Activated CD8-positive, alpha-beta memory T cell treated with anti-CD3 and anti-CD28 coated beads, Interleukin-2, amount 50 U/mL, for 24 hours (primary cell): Measurements from ENCODE around the gene BCAN.
"Not testable (repeated sequence)": the region's sequence is repeated elsewhere in the genome, so short reads cannot be mapped to it uniquely, and the experiment has no call there.

Experiments
- DNase-seq: peaks from one replicate; pipeline ENCODE4 v3.0.0-alpha.2; 2020; ENCODE audit errors: extremely low read depth

BCAN gene

GRCh38 chr1:156618853-156619581, 22.9 kb upstream of the BCAN start, which contains the start of gene HAPLN2:
HAPLN2 (plus strand) TSS chr1:156619415; CDS start chr1:156623491, 4,076 bp downstream.
- DNase-seq: no peak

- no peak for DNase-seq
Observed at GRCh38 chr1:156619582-156619955, 22.3 kb upstream of the BCAN start.

GRCh38 chr1:156622581-156623297, 19.2 kb upstream of the BCAN start:
- no peak for DNase-seq

GRCh38 chr1:156623946-156624813, 17.7 kb upstream of the BCAN start:
- DNase-seq: no peak

- DNase-seq: no peak
Observed at GRCh38 chr1:156624814-156625435, 17.0 kb upstream of the BCAN start.

GRCh38 chr1:156625436-156626078, 16.4 kb upstream of the BCAN start:
- DNase-seq: no peak

GRCh38 chr1:156626079-156626438, 15.9 kb upstream of the BCAN start:
- DNase-seq: no peak

- no peak for DNase-seq
Observed at GRCh38 chr1:156627313-156627880, 14.5 kb upstream of the BCAN start.

GRCh38 chr1:156629823-156630449, 12.0 kb upstream of the BCAN start:
- no peak for DNase-seq

- not testable (repeated sequence) for DNase-seq
Observed at GRCh38 chr1:156631152-156631551, 10.8 kb upstream of the BCAN start.

- no peak for DNase-seq
Observed at GRCh38 chr1:156632355-156632754, 9.6 kb upstream of the BCAN start.

- DNase-seq: no peak
Observed at GRCh38 chr1:156638189-156638985, 3.5 kb upstream of the BCAN start.

- DNase-seq: no peak
Observed at GRCh38 chr1:156639601-156640101, 2.3 kb upstream of the BCAN start.

GRCh38 chr1:156640842-156641706, 843 bp upstream of the BCAN start:
- no peak for DNase-seq

- DNase-seq: no peak
Observed at GRCh38 chr1:156642265-156643048, 540 bp downstream of the BCAN start.

GRCh38 chr1:156643049-156643777, 1.3 kb downstream of the BCAN start:
- DNase-seq: no peak

- no peak for DNase-seq
Observed at GRCh38 chr1:156643778-156644092, 1.8 kb downstream of the BCAN start.
